Endothelial cell (in vitro differentiated cells): ENCODE measurements around the gene ZFP36. TPM values are rescaled to one million over a fixed set of nuclear protein-coding genes. Genes with fewer than 3 reads are reported as not detected.

Experiments
- DNase-seq: peaks from one replicate; pipeline ENCODE4 v3.0.0; 2021; ENCODE audit warnings: low spot score
- H3K27ac Mint-ChIP-seq: one replicate; pipeline ENCODE4 v1.8.0; 2021; ENCODE audit warnings: mixed read lengths, inconsistent platforms; ENCODE audit not compliant: unreplicated experiment
- H3K27me3 Mint-ChIP-seq: one replicate; pipeline ENCODE4 v1.8.0; 2021; ENCODE audit warnings: mild to moderate bottlenecking, moderate library complexity, mixed read lengths, inconsistent platforms; ENCODE audit not compliant: unreplicated experiment
- H3K36me3 Mint-ChIP-seq: one replicate; pipeline ENCODE4 v1.8.0; 2021; ENCODE audit warnings: mild to moderate bottlenecking, low read depth, mixed read lengths, inconsistent platforms; ENCODE audit not compliant: unreplicated experiment
- H3K4me1 Mint-ChIP-seq: one replicate; pipeline ENCODE4 v1.8.0; 2021; ENCODE audit warnings: mild to moderate bottlenecking, mixed read lengths, inconsistent platforms; ENCODE audit not compliant: unreplicated experiment
- H3K4me3 Mint-ChIP-seq: one replicate; pipeline ENCODE4 v1.8.0; 2021; ENCODE audit warnings: mild to moderate bottlenecking, mixed read lengths, inconsistent platforms; ENCODE audit not compliant: unreplicated experiment
- H3K9me3 Mint-ChIP-seq: one replicate; pipeline ENCODE4 v1.8.0; 2021; ENCODE audit warnings: mixed read lengths, inconsistent platforms; ENCODE audit not compliant: unreplicated experiment
- total RNA-seq: library from RNA; stranded (reverse); fragmentation: NEBNext Ultra II Directional; extraction: Animal tissue kit (Norgen Biotek cat#: 25700); gene quantifications from one replicate; pipeline ENCODE4 v1.2.1, GENCODE V29; 2021; ENCODE audit not compliant: unreplicated experiment
- TF ChIP-seq, protein P1 (sequence below): fragments of 200-600 bp; sonication (generic); IDR thresholded peaks from one replicate; pipeline ENCODE4 v1.5.0; 2021; ENCODE audit warnings: antibody characterized with exemption; ENCODE audit not compliant: unreplicated experiment

ZFP36 gene
- total RNA-seq, 1 donor from 2014 or later: 10.2 TPM

DNA sequence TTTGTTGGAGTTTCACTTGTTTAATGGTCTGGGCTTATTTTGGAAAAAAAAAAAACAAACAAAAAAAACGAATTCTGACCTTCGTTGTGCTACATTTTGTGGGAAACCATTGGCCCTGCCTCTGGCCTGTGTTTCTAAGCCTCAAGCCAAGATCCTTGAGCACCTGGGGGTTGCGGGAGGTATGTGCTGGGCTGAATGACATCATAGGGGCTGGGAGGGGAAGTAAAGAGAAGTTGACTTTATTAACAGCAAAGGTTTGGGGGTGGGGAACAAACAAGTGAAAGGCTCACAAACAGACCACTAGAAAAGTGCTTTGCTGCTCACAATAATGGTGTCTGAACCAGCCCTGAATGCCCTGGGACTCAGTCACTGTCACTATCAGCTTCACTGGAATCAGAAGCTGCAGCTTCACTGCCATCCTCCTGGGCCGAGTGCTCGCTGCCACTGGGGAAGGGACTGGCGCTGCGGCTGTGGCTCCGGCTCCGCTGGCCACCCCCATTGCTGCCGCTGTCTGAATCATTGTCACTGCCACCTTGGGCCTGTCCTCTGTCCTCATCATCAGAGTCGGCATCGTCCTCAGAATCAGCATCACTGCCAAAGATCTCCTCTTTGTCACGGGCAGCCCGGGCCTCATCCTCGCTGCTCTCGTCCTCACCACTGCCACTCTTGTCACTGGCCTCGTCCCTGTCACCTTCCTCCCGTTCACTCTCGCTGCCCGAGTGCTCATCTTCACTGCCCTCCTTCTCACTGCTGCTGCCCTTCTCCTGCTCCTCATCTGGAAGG lies 20.8 kb upstream of the ZFP36 start:
- TF ChIP-seq, protein P1, sequence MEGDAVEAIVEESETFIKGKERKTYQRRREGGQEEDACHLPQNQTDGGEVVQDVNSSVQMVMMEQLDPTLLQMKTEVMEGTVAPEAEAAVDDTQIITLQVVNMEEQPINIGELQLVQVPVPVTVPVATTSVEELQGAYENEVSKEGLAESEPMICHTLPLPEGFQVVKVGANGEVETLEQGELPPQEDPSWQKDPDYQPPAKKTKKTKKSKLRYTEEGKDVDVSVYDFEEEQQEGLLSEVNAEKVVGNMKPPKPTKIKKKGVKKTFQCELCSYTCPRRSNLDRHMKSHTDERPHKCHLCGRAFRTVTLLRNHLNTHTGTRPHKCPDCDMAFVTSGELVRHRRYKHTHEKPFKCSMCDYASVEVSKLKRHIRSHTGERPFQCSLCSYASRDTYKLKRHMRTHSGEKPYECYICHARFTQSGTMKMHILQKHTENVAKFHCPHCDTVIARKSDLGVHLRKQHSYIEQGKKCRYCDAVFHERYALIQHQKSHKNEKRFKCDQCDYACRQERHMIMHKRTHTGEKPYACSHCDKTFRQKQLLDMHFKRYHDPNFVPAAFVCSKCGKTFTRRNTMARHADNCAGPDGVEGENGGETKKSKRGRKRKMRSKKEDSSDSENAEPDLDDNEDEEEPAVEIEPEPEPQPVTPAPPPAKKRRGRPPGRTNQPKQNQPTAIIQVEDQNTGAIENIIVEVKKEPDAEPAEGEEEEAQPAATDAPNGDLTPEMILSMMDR: no peak
- peaks cover 6% of the 10 kb centered on the region for H3K27me3 Mint-ChIP-seq
- no peak for DNase-seq
- peaks cover 5% of the 10 kb centered on the region for H3K4me1 Mint-ChIP-seq
- peak overlapping the region; percentile 76 for H3K4me3 Mint-ChIP-seq
- no peaks in the 10 kb centered on the region for H3K9me3 Mint-ChIP-seq
- no peak overlapping the region for H3K27ac Mint-ChIP-seq
- H3K36me3 Mint-ChIP-seq: peaks cover 48% of the 10 kb centered on the region

DNA sequence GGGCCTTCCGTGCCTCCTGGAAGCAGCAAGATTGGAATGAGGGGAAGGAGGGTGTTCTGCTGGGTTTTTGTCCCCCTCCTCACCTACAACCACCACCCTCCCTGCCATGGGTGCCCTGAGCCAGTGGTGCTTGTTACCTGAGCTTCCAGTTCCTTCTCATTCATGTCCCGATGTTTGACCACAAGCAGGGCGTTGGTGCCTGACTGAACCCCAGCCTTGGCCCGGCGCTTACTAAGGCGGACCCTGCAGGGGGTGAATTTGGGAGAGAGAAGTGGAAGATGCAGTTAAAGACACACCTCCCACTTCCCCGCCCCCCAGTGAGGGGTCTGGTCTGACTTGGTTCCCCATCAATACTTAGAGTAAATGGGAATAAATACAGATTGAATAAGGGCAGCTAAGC lies 20.1 kb upstream of the ZFP36 start:
- Mint-ChIP-seq H3K4me3 (no peak overlapping the region), H3K36me3 (peaks cover 41% of the 10 kb centered on the region)
- TF ChIP-seq, protein P1: no peak

DNA sequence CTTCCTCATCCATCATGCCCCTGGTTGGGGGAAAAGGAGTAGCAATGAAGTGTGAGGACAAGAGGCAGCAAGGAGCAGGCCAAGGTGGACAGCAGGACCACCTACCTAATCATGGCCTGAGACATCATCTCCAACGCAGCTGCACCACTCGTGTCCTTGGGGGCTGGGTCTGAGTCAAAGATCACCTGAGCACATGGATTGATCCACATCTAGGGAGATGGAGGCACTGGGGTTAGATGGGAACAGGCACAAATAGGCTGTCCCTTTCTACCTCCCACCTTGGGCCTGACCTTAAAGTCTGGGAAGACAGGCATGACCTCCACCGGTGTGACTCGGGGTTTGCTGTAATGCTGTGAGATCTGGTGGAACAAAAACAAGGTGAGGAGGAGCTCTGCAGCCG lies 18.0 kb upstream of the ZFP36 start:
- DNase-seq: no peak
- Mint-ChIP-seq H3K4me1 (peaks cover 19% of the 10 kb centered on the region), H3K27me3 (peaks cover 11% of the 10 kb centered on the region), H3K4me3 (peak overlapping the region; percentile 70), H3K27ac (peak overlapping the region; percentile 61), H3K9me3 (no peaks in the 10 kb centered on the region), H3K36me3 (peaks cover 37% of the 10 kb centered on the region)
- TF ChIP-seq, protein P1: no peak

More for the DNA sequence above, 20.1 kb upstream of the ZFP36 start:
- Mint-ChIP-seq H3K4me1 (peaks cover 13% of the 10 kb centered on the region), H3K27ac (no peak overlapping the region), H3K27me3 (peaks cover 9% of the 10 kb centered on the region), H3K9me3 (no peaks in the 10 kb centered on the region)
- no peak for DNase-seq

DNA sequence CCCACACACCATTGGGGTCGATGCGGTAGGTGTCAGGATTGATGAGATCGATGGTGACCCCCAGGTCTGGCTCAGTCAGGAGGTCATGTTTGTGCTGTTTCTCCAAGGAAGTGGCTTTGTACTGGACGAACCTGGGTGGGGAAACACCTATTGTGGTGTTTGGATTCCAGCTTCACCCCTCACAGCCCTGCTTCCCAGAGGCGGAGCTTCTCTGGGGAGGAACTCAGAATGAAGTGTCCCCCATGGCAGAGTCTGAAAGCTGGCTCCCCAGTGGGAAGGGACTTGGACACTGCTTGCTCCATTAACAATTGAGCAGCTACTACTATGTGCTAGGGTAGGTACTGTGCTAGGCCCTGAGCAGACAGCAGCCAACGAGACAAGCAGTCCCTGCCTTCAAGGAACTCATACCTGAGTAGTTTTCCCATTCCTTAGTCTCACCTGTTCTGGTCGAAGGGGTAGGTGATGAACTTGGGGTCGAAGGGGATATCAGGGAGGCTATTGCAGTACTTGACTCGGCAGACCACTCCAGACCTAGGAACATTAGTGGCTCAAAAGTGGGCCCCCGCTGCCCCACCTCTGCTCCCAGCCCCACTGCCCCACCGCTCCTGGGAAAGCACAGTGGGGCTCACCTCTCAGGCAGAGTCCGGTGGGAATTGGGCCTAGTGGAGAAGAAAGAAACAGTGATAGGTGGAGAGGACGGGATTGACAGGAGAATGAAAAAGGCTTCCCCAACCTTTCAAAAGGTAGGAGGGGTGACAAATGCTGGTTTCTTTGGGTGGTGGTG lies 16.8 kb upstream of the ZFP36 start:
- Mint-ChIP-seq H3K36me3 (peaks cover 33% of the 10 kb centered on the region), H3K27me3 (peaks cover 13% of the 10 kb centered on the region), H3K27ac (peak overlapping the region; percentile 93), H3K9me3 (no peaks in the 10 kb centered on the region), H3K4me3 (peak overlapping the region; percentile 98), H3K4me1 (peaks cover 19% of the 10 kb centered on the region)
- TF ChIP-seq, protein P1: no peak
- DNase-seq: no peak

DNA sequence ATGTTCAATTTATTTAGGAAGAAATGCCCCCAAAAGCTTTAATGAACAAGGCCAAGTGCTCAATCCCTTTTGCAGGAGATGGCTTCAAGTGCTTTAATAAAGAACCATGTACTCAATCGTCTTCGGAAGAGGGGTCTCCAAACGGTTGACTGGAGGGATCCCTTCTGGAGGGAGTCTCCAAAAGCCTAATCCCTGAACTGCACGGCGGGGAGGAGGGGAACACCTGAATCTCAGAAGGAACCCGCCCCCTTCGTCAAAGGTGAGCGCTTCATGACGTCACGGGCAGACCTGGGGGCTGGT lies 16.2 kb upstream of the ZFP36 start:
- TF ChIP-seq, protein P1: no peak
- peaks cover 38% of the 10 kb centered on the region for H3K36me3 Mint-ChIP-seq
- H3K4me3 Mint-ChIP-seq: peak overlapping the region; percentile 98
- H3K4me1 Mint-ChIP-seq: peaks cover 19% of the 10 kb centered on the region
- peak overlapping the region; percentile 93 for H3K27ac Mint-ChIP-seq
- no peaks in the 10 kb centered on the region for H3K9me3 Mint-ChIP-seq
- peaks cover 13% of the 10 kb centered on the region for H3K27me3 Mint-ChIP-seq
- no peak for DNase-seq
